CD4-positive, alpha-beta T cell (primary cell): Measurements from ENCODE around the gene SCD5. TPM values are rescaled to one million over a fixed set of nuclear protein-coding genes. Genes with fewer than 3 reads are reported as not detected.

Experiments
- ATAC-seq: fragments of 200-7000 bp; cut with Tn5 transposase; one replicate; pipeline ENCODE4 v1.10.0; 2022; ENCODE audit warnings: mild to moderate bottlenecking; ENCODE audit not compliant: poor library complexity
- CTCF ChIA-PET: fragments of 350-600 bp; sonication (Branson Sonifier 250); formaldehyde crosslinking; loops from one replicate; lab custom pipeline; 2021; ENCODE audit warnings: antibody characterized with exemption, inconsistent platforms; lab: Charles Lee
- POLR2A ChIA-PET: fragments of 350-600 bp; sonication (Branson Sonifier 250); formaldehyde crosslinking; loops from one replicate; lab custom pipeline; 2021; ENCODE audit warnings: antibody characterized with exemption, inconsistent platforms; lab: Charles Lee
- DNase-seq, 14 experiments: peaks; one replicate each; pipeline ENCODE4 v3.0.0-alpha.2; 2013 to 2020; ENCODE audit warnings: mixed read lengths in 2 of 14
- H3K27ac ChIP-seq, 2 donors: one replicate each; pipeline versions ENCODE4 v1.5.1 to v1.7.0; 2013; ENCODE audit warnings: low read length in 2 of 2, low read depth in 1 of 2, mild to moderate bottlenecking in 1 of 2
- H3K27me3 ChIP-seq, 2 experiments: 1 replicate in 1 of 2; 2 replicates in 1 of 2; pipeline versions ENCODE4 v1.6.1 to v1.7.0; 2013; ENCODE audit warnings: low read length in 2 of 2, control low read depth in 1 of 2, mild to moderate bottlenecking in 1 of 2, moderate library complexity in 1 of 2; ENCODE audit not compliant: insufficient read depth in 2 of 2, control insufficient read depth in 1 of 2
- H3K36me3 ChIP-seq: one replicate; pipeline ENCODE4 v1.6.1; 2013; ENCODE audit warnings: low read length, control low read depth; ENCODE audit not compliant: insufficient read depth
- H3K4me1 ChIP-seq: one replicate; pipeline ENCODE4 v1.6.1; 2013; ENCODE audit warnings: low read length, control low read depth; ENCODE audit not compliant: insufficient read depth
- H3K4me3 ChIP-seq: one replicate; pipeline ENCODE4 v1.5.1; 2013; ENCODE audit warnings: mild to moderate bottlenecking, low read length, moderate library complexity
- H3K9me3 ChIP-seq, 2 experiments: 1 replicate in 1 of 2; 2 replicates in 1 of 2; pipeline versions ENCODE4 v1.6.1 to v1.7.0; 2013; ENCODE audit warnings: low read length in 2 of 2, mild to moderate bottlenecking in 2 of 2, control low read depth in 1 of 2, moderate library complexity in 1 of 2; ENCODE audit not compliant: control insufficient read depth in 1 of 2, insufficient read depth in 1 of 2
- H3K27ac Mint-ChIP-seq: one replicate; pipeline ENCODE4 v1.8.0; 2020; ENCODE audit warnings: mixed read lengths
- H3K27me3 Mint-ChIP-seq: one replicate; pipeline ENCODE4 v1.8.0; 2021; ENCODE audit warnings: mixed read lengths
- H3K36me3 Mint-ChIP-seq: one replicate; pipeline ENCODE4 v1.8.0; 2021; ENCODE audit warnings: low read depth, mixed read lengths
- H3K4me1 Mint-ChIP-seq: one replicate; pipeline ENCODE4 v1.8.0; 2021; ENCODE audit warnings: low read depth, mixed read lengths
- H3K4me3 Mint-ChIP-seq: one replicate; pipeline ENCODE4 v1.8.0; 2020; ENCODE audit warnings: mild to moderate bottlenecking, mixed read lengths
- H3K9me3 Mint-ChIP-seq: one replicate; pipeline ENCODE4 v1.8.0; 2020; ENCODE audit warnings: mixed read lengths
- intact Hi-C, 2 experiments: fragments of 100-400 bp; cut with DNase I in 1 of 2; cut with micrococcal nuclease in 1 of 2; formaldehyde crosslinking; loops; one replicate each; pipeline versions ENCODE4 v1.15.1 to v1.9.0; 2023 to 2025; cut with DNase I, micrococcal nuclease
- total RNA-seq, 174 experiments: library from RNA in 2 of 174; stranded (reverse) in 2 of 174; gene quantifications; one replicate each; pipeline ENCODE4 v1.2.3 and lab custom pipeline; 2021 to 2026
- TF ChIP-seq, protein P1 (sequence below): fragments of 200-600 bp; IDR thresholded peaks from one replicate; pipeline ENCODE4 v1.8.0; 2022; ENCODE audit warnings: antibody characterized with exemption, mild to moderate bottlenecking

The SCD5 gene
- total RNA-seq, 2 experiments from 2014 or later: 0.14 to 0.25 TPM

DNA sequence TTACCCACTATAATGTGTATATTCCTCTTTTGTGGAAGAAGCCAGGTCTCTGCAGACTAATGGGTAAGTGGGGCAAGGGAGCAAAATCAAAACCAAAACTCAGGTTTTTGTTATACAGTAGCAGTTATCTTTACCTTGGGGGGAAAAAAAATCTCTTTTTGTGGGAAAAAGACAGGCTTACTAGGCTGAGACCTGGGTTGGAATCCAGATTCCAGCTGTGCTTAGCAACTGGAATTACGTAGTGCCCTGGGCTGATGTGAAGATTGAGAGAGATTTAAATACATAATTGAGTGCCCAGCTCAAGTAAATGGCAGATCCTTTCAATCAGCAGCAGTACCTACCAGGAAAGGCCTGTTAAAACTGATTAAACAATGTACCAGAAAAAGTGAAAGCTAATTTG is 15.4 kb upstream of the SCD5 start:
- DNase-seq (no peak), ATAC-seq (no peak)
- Mint-ChIP-seq H3K9me3 (no peaks in the 10 kb centered on the region), H3K4me1 (no peaks in the 10 kb centered on the region), H3K27ac (peak overlapping the region; percentile 58), H3K27me3 (no peaks in the 10 kb centered on the region), H3K4me3 (no peak overlapping the region), H3K36me3 (peaks cover 24% of the 10 kb centered on the region)
- Histone ChIP-seq H3K4me1 (no peaks in the 10 kb centered on the region), H3K36me3 (peaks cover 14% of the 10 kb centered on the region), H3K4me3 (no peak overlapping the region), H3K27ac (no peak overlapping the region), H3K9me3 (no peaks in the 10 kb centered on the region), H3K27me3 (no peaks in the 10 kb centered on the region)
- ChIA-PET POLR2A (no interaction called here), CTCF (no interaction called here)
- TF ChIP-seq, protein P1, sequence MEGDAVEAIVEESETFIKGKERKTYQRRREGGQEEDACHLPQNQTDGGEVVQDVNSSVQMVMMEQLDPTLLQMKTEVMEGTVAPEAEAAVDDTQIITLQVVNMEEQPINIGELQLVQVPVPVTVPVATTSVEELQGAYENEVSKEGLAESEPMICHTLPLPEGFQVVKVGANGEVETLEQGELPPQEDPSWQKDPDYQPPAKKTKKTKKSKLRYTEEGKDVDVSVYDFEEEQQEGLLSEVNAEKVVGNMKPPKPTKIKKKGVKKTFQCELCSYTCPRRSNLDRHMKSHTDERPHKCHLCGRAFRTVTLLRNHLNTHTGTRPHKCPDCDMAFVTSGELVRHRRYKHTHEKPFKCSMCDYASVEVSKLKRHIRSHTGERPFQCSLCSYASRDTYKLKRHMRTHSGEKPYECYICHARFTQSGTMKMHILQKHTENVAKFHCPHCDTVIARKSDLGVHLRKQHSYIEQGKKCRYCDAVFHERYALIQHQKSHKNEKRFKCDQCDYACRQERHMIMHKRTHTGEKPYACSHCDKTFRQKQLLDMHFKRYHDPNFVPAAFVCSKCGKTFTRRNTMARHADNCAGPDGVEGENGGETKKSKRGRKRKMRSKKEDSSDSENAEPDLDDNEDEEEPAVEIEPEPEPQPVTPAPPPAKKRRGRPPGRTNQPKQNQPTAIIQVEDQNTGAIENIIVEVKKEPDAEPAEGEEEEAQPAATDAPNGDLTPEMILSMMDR: no peak
- intact Hi-C loops: no loop called here

DNA sequence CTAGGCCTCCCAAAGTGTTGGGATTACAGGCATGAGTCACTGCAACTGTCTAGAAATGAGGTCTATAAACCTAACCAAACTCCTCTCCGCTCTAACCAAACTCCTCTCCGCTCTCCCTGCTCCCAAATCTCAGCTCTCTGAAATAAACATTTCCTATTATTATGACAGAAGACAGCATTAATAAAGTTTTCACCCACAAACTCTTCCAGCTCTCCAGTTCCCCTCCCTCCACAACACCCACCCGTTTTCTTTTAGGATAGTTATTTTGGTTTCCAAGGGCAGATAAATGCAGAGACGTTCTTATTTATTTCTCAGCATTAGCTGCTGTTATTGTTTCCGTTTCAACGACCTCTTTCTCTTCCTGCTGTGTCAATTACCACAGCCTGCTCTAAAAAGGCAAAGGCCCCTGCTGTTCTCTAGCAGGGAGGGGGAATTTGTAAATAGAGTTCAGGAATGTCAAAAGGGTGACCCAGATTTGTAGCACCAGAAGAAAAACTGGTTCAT is 13.3 kb upstream of the SCD5 start:
- Mint-ChIP-seq H3K4me3 (no peak overlapping the region), H3K27me3 (no peaks in the 10 kb centered on the region), H3K36me3 (peaks cover 2% of the 10 kb centered on the region), H3K4me1 (no peaks in the 10 kb centered on the region), H3K9me3 (no peaks in the 10 kb centered on the region), H3K27ac (no peak overlapping the region)
- DNase-seq (no peak), ATAC-seq (no peak)
- no peak overlapping the region for H3K4me3 ChIP-seq
- TF ChIP-seq, protein P1: no peak
- no peaks in the 10 kb centered on the region for H3K36me3 ChIP-seq
- H3K9me3 ChIP-seq: no peaks in the 10 kb centered on the region
- CTCF ChIA-PET: interaction anchor here (0.6 kb wide), 1 partner anchor 1385 kb away, joined by 5 read pairs; no protein-coding TSS in a partner anchor
- no peak overlapping the region for H3K27ac ChIP-seq
- POLR2A ChIA-PET: no interaction called here
- H3K4me1 ChIP-seq: no peaks in the 10 kb centered on the region
- H3K27me3 ChIP-seq: no peaks in the 10 kb centered on the region
- intact Hi-C loops: no loop called here

DNA sequence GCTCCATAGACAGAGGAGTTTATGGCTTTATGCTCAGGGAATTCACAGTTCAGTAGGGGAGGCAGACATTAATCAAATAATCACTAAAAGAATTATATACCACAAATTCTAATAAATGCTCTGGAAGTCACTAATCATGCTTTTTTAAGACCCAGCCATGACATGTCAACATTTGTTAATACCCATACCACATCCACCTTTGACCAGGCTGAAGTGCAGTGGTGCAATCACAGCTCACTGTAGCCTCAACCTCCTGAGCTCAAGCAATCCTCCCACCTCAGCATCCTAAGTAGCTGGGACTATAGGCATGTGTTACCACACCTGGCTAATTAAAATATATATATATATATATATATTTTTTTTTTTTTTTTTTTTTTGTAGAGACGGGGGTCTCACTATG is 12.8 kb upstream of the SCD5 start:
- ChIA-PET POLR2A (no interaction called here), CTCF (no interaction called here)
- no peaks in the 10 kb centered on the region for H3K9me3 Mint-ChIP-seq
- Histone ChIP-seq H3K4me1 (no peaks in the 10 kb centered on the region), H3K36me3 (no peaks in the 10 kb centered on the region), H3K27ac (no peak overlapping the region), H3K9me3 (no peaks in the 10 kb centered on the region), H3K27me3 (no peaks in the 10 kb centered on the region), H3K4me3 (no peak overlapping the region)
- no peak overlapping the region for H3K27ac Mint-ChIP-seq
- TF ChIP-seq, protein P1: no peak
- no peak overlapping the region for H3K4me3 Mint-ChIP-seq
- H3K36me3 Mint-ChIP-seq: no peaks in the 10 kb centered on the region
- ATAC-seq: no peak
- DNase-seq: no peak
- H3K4me1 Mint-ChIP-seq: no peaks in the 10 kb centered on the region
- no peaks in the 10 kb centered on the region for H3K27me3 Mint-ChIP-seq
- intact Hi-C loops: no loop called here
